ENCODE results near the gene MXD4.
"Not testable (repeated sequence)": the region's sequence is repeated elsewhere in the genome, so short reads cannot be mapped to it uniquely, and the experiment has no call there.

Gene MXD4

GRCh38 chr4:2250357-2251072 is 11.4 kb downstream of the MXD4 start:
- no peak for DNase-seq (ENCODE audit: low read depth in 2 of 2)

- DNase-seq (ENCODE audit: low read depth in 2 of 2) = no peak
Observed at GRCh38 chr4:2249526-2250356, 12.2 kb downstream of the MXD4 start.

- no peak for DNase-seq (ENCODE audit: low read depth in 2 of 2)
Observed at GRCh38 chr4:2248821-2249261, 13.1 kb downstream of the MXD4 start.

DNA sequence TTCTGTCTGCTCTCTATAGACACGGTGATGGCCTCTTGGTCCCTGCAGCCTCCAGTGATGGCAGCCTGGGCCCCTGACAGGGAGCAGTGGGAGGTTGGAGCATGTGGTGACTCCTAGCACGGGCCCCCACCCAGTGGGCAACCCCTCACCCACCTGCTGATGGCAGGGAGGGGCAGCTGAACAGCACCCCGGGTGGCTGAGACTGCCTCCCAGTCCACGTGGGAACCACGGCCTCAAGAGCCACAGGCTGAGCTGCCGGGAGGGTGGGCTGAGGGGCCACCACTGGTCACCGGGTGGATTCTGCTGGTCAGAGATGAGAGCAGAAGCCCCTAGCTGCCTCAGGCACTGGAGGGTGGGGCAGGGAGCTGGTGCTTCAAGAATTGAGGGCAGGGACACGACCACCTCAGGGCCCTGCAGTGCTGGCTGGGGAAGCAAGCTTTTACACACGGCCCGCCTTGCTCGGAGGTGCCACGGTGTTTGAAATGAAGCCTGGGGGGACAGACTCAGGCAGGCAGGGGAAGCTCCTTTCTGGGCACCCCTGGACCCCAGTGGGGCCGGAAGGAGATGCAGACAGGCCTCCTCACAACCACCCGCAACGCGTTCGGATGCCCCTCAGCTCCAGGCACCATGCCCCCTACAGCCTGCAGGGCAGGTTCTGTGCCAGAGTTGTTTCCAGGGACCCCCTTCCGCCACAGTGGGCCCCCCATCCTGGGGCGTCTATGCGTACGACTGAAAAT is 13.7 kb downstream of the MXD4 start:
- DNase-seq (ENCODE audit: low read depth in 2 of 2) = no peak

GRCh38 chr4:2247128-2248043 is 14.5 kb downstream of the MXD4 start:
- DNase-seq (ENCODE audit: low read depth in 2 of 2) = no peak

GRCh38 chr4:2246384-2247127 is 15.4 kb downstream of the MXD4 start:
- no peak for DNase-seq (ENCODE audit: low read depth in 2 of 2)

- no peak for DNase-seq (ENCODE audit: low read depth in 2 of 2)
Observed at GRCh38 chr4:2245787-2246275, 16.1 kb downstream of the MXD4 start.

DNA sequence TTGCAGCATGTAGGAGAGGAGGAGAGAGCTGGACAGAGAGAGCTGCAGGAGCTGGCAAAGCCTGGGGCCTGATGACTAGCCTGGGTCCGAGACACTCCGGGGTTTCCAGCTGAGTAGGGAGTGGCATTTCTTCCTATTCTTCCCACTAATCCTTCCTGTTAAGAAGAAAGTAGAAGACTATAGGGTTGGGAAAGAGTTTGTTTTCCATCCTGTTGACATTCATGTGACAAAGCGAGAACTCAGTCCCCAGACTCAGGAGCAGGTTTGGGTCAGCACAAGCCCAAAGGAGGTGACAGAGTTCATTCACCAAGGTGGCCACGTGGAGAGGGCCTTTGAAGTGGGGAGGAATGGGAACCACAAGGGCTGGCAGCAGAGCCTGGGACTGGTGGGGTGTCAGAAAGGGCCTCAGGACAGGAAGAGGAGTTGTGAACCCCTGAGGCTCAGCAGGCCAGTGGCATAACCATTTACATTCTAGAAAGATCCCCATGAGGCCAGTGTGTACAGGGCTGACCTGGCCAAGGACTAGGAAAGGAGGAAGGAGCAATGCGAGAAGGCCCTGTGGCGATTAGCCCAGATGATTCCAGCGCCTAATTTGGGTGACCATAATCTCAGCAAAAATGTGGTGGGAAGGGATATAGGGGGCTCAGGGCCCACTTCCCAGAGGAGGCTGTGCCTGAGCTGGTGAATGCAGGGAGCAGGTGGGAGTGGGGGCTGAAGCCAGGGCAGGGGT is 16.7 kb downstream of the MXD4 start:
- DNase-seq (ENCODE audit: low read depth in 2 of 2) = no peak

GRCh38 chr4:2243681-2244380 is 18.1 kb downstream of the MXD4 start:
- DNase-seq (ENCODE audit: low read depth in 2 of 2) = no peak

GRCh38 chr4:2241410-2242353 is 20.2 kb downstream of the MXD4 start, which contains the start of the genes HAUS3 and POLN:
HAUS3 (minus strand) TSS chr4:2242121; CDS start chr4:2240946, 1,175 bp downstream.
POLN (minus strand) TSS chr4:2242121; CDS start chr4:2229231, 12,890 bp downstream.
- peak; percentile 98 to 99 for DNase-seq (ENCODE audit: low read depth in 2 of 2)

- DNase-seq (ENCODE audit: low read depth in 2 of 2) = no peak
Observed at GRCh38 chr4:2241003-2241402, 20.9 kb downstream of the MXD4 start.

DNA sequence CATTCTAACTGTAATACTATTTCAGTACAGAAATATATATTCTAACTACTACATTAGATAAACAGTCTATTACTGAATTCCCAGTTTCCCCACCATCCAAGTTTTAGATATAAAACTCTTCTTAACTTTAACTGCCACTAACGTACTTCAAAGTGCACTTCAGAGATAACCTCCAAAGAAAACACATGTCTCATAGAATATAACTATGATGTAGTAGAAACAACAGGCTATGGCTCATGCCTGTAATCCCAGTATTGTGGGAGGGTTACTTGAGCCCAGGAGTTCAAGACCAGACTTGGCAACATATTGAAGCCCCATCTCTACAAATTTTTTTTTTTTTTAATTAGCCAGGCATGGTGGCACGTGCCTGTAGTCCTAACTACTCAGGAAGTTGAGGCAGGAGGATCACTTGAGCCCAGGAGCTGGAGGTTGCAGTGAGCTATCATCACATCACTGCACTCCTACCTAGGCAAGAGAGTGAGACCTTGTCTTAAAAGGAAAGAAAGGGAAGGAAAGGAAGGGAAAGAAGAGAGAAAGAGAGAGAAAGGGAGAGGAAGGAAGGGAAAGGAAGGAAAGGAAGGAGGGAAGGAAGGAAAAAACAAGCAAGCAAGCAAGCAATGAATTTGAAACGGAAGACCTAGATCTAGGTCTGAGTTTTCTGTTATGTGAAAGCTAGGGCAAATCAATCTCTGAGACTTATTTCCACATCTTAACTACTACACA is 24.8 kb downstream of the MXD4 start:
- DNase-seq (ENCODE audit: low read depth in 2 of 2) = no peak

- no peak for DNase-seq (ENCODE audit: low read depth in 2 of 2)
Observed at GRCh38 chr4:2231082-2231481, 30.8 kb downstream of the MXD4 start.

GRCh38 chr4:2226261-2226660 is 35.6 kb downstream of the MXD4 start:
- no peak for DNase-seq (ENCODE audit: low read depth in 2 of 2)

- no peak for DNase-seq (ENCODE audit: low read depth in 2 of 2)
Observed at GRCh38 chr4:2222838-2223237, 39.1 kb downstream of the MXD4 start.

DNA sequence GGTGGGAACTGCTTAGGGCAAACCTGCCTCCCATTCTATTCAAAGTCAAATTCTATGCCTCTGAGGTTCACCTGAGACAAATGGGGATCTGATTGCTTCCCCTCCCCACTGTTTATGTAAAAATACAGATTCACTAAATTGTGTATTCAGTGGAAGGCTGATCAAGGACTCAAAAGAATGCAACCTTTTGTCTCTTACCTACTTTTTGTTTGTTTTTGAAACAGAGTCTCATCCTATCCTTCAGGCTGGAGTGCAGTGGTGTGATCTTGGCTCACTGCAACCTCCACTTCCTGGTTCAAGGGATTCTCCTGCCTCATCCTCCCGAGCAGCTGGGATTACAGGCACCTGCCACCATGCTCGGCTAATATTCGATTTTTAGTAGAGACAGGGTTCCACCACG is 40.5 kb downstream of the MXD4 start:
- DNase-seq (ENCODE audit: low read depth in 2 of 2) = not testable (repeated sequence)

GRCh38 chr4:2220016-2220630 is 41.8 kb downstream of the MXD4 start:
- peak; percentile 62 to 73 for DNase-seq (ENCODE audit: low read depth in 2 of 2)
